NCI-H460 (cell line): ENCODE results near the gene NOTCH1. TPM values are rescaled to one million over a fixed set of nuclear protein-coding genes. Genes with fewer than 3 reads are reported as not detected.

ENCODE experiments used
- DNase-seq: peaks from one replicate; pipeline ENCODE4 v3.0.0-alpha.2; 2016; ENCODE audit warnings: low read depth; ENCODE audit errors: extremely low read depth
- total RNA-seq: library from RNA; depleted of rRNA; stranded (reverse); fragments of >200 nt; shearing (Covaris generic); gene quantifications from 2 replicates; pipeline ENCODE4 v1.2.3, GENCODE V29; 2014

NOTCH1 gene
- total RNA-seq, 1 experiment from 2014 or later: 8.0 TPM

DNA sequence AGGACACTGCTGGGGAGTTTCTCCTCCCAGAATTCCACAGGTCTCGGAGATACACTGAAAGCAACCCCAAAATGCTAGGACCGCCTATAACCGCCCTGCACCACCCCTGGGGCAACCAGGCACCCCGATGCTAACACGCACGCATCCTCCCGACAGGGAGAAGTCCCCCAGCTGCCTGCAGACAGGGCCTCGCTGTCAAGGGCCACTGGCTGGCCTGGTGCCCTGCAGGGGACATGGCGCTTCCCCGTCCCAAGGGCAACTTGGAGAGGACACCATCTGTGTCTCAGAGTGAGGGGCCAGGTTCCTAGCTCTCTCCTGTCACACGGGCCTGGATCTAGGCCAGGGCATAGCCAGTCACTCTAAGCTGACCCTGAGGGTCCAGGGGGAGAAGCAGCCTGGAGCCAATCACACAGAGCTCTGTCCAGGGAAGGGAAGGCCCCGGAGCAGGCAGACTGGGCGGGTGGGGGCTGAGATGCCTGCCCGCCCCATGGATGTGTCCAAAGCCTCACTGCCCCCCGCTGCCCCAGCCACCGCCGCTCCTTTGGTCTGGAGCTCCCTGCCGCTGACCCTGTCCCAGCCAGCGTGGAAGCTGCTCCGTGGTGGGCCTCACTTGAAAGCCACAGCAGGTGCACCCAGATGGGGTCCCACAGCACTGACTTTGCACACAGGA, 9.7 kb downstream of the NOTCH1 start:
- no peak for DNase-seq

DNA sequence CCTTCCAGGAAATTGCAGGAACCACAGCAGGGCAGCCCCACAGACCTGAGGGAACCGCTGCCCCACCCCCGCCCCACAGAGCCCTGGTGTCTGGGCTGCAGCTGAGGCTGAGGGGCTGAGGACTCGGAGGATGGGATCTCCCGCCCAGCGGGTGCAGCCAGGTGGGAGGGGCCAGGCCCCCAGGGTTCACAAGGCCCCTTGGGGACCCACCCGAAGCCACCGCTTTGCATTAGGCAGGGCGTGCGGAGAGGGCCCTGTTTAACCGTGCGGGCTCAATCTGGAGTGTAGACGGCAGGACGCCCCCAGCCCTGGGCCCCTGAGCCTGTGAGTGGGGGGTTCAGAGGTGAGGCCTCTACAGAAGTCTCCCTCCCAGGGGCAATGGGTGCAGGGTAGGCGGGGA, 10.8 kb downstream of the NOTCH1 start:
- no peak for DNase-seq

DNA sequence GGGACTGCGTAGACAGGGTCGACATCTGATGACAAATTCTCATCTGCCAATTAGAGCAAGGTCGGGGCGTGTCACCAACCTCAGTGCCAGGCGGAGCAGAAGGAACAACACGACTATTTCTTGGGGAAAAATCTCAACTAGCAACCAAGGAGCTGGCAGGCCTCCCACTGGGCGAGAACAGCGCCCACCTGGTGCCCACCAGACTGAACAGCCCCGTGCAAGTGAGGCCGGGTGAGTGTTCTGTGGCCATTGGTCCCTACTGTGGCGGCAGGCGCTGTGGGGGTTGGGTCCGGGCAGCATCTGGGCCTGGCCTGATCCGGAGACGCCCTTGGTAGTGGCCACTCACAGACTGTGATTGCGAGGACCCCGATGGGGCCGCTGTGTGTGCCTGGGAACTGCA, 11.5 kb downstream of the NOTCH1 start:
- DNase-seq: no peak

DNA sequence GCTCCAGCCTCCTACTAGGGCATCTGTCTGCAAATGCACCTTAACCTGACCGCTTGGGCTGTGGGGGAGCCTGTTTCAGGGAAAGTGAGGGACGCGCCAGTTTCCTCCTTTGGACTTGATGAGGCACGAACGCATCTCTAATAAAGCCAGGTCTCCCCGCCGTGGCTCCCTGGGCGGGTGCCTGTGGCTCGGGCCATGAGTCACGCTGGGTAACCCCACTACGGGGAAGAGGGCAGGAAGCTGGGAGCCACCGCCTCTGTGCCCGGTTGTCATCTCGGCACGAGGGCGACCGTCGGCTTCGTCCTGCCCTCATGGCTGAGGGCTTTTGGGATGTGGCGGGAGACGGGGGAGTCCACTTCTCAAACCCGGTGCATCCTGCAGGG, 12.1 kb downstream of the NOTCH1 start:
- no peak for DNase-seq

DNA sequence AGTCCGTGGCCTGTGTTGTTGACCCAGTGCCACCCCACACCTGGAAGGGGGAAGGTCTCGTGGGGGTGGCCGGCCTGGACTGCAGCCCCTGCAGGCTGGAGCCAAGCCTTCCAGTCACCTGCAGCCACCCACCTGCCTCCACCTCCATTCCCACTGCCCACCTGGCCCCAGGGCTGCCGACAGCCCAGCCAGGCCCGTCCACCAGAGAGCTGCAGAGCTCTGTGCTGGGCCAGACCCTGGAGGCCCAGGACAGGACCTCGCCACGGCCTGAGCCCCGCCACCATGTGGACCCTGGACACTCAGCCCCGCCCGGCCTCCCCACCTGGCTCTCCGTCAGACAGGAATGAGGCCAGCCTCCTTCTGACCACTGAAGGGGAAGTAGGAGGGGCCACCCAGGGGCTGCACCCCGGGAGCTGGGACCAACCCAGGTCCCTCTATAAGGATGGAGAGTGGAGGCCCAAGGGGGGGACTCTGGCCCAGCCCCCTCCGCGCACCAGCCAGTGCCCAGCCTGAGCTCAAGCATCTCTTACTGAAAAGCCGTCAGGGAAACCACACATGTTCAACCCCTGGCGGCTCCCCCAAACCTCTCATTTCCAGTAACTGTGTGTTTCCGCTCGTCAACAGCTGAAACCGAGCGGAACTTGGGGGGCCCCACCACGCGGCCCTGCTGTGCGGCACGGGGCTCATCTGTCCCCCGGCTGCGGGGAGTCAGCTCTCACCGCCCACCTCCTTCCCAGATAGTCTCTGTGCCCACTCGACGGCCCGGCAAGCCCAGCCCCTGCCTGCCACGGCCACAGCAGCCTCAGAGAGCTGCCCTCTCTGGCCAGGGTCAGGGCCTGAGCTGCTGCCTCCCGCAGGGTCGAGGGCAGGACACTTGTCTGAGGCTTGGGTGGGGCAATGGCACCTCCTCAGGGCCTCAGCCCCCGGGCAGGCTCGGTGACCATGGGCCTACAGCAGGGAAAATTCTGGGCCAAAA, 12.8 kb downstream of the NOTCH1 start:
- no peak for DNase-seq

DNA sequence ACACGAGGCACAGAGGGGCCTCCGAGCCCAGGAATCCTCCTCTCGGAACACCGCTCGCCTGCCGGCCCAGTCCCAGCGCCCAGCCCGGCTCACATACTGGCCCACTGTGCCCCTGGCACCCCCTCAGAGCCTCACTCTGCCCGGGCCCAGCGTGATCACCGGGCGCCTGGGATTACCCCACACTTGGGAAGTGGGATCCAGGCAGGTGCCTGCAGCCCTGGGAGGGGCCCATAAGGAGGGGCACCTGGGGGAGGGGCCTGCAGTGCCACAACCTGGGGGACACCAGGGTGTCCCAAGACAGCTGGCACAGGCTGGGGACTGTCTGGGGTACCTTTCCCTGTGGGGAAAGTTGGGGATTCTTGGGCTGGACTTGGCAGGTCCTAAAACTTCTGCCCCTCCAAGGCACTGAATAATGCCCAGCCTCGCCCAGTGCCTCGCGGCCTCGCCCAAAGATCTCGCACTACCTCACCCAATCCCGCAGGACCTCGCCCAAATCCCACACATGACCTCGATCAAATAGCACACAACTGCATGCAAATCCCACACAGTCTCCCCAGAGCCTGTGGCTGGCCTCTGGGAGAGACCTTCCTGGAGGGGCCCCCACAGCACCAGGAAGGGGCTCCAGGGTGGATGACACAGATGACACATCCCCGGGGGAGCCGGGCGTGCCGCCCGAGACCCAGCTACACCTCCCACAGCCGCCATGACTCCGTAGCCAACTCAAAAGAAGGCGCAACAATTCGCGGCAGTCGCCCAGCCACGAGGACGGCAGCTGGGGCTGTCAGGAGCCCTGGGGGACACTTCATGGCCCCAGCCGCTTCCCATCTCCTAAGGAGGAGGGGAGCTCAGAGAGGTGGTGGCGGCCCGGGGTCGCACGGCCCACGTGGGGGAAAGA, 13.7 kb downstream of the NOTCH1 start:
- no peak for DNase-seq

DNA sequence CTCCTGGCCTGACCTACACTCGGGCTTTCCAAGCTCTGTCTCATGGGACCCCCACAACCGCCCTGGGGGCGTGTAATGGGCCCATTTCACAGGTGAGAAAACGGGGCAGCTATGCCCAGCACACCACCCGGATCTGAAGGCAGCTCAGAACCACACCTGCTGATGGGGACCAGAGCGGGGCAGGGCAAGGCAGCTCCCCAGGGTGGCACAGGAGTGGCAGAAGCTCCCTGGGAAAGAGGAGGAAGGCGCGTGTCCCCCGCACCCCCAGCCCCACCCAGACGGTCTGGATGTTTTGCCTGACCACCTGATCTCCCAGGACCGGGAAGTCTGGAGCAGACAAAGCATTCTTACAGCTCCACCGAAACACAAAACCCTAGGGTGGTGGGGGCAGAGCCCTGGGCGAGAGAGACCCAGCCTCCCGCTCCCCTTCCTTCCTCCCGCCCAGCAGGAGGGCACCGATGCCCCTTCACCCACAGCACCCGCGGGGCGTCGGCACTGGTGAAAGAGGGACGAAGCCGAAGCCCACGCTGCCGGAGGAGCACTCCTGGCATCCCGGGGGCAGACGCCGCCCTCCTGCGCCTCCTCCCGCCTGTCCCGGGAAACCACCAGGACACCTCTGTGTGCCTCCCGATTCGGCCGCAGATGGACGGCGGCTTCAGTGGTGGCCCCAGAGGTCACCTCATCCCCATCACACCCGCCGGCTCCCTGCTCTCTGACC, 14.5 kb downstream of the NOTCH1 start:
- no peak for DNase-seq

DNA sequence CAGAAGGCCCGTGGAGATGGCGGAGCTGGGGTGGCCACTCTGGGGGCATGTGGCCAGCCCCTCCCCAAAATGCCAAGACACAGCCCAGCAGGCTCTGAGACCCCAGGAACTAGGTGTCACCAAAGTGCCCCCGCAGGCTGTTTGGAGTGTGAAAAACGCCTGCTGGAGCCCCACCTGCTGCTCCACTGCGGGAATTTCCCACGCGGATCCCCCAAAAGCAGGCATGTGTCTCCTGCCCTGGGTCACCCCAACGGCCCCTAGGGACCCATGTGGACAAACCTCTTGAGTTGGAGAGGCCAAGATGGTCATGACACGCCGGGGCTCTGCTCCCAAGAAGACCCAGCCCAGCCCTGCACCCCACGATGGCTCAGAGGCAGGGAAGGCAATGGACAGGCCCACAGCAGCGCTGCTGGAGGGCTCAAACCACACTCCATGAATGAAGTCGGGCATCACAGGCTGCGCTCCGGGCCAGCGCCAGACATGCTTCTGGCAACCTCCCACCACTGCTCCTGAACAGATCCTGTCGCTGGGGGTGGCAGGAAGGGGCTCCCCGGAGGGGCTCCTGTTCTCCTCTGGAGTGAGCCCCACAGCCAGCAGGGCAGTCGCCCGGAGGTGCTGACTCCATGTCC, 15.3 kb downstream of the NOTCH1 start:
- no peak for DNase-seq

DNA sequence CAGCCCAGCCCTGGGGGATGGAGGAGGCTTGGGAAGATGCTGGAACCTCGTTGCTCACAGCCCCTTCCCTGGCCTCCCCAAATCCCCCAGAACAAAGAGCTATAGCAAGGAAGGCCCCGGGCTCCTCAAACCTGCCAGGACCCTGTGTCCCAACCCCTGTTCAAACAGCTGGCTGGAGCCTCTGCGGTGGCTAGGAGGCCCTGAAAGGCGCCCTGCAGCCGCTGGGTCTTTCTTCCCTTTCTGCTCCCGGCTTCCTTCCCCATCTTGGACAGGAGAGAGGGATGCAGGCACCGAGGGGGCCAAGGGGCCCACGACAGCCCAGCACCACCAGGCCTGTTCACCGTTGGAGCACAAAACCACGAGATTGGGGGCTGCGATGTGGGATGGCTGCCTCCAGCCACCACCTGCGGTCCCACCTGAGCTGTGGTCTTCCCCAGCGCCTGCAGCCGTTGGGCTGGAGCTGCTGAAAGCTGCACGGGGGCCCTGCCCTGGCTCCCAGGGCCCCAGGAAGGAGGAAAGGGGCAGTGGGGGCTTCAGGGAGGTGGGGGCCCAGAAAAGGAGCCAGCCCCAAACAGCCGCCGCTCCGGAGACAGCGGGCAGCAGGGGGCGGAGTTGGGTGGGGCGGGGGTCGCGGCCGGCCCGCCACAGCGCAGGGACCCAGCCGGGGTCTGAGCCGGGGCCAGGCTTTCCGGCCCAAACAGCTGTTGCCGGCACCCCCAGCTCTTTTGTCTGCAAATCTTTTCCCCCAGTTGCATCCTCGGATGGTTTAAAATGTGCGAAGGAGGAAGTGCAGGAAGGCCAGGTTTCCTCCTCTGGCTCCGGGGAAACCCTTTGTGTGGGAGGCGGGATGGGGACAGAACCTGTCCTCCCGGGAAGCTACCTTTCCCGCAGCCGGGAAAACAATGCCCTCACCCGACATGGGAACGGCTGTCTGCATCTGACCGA, 16.1 kb downstream of the NOTCH1 start:
- no peak for DNase-seq

DNA sequence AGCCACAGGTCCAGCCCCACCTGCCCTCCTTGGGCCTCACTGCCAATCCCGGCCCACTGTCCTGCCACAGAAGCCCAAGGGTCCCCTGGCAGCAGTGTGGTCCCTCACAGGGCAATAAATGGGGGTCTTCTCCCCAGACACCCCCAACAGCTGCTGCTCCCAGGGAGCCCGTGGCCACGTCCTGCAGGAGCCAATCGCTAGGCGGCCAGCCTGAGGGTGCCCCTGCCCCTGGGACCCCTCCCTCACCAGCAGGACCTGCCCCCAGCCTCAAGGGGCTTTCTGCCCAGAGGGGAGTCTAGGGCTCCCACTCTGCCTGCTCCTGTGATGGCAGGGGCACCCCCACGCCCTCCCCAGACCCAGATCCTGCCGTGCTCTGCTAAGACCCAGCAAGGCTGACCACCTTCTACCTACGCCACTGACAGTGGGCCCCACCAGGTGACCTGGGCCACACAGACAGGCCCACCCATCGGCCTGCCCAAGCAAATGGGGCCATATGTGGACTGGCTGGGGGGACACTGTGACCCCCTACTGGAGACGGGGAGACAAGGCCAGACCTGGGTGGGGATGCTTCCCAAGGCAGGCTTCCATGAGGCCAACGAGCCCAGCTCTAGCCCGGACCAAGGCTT, 17.0 kb downstream of the NOTCH1 start:
- DNase-seq: no peak

DNA sequence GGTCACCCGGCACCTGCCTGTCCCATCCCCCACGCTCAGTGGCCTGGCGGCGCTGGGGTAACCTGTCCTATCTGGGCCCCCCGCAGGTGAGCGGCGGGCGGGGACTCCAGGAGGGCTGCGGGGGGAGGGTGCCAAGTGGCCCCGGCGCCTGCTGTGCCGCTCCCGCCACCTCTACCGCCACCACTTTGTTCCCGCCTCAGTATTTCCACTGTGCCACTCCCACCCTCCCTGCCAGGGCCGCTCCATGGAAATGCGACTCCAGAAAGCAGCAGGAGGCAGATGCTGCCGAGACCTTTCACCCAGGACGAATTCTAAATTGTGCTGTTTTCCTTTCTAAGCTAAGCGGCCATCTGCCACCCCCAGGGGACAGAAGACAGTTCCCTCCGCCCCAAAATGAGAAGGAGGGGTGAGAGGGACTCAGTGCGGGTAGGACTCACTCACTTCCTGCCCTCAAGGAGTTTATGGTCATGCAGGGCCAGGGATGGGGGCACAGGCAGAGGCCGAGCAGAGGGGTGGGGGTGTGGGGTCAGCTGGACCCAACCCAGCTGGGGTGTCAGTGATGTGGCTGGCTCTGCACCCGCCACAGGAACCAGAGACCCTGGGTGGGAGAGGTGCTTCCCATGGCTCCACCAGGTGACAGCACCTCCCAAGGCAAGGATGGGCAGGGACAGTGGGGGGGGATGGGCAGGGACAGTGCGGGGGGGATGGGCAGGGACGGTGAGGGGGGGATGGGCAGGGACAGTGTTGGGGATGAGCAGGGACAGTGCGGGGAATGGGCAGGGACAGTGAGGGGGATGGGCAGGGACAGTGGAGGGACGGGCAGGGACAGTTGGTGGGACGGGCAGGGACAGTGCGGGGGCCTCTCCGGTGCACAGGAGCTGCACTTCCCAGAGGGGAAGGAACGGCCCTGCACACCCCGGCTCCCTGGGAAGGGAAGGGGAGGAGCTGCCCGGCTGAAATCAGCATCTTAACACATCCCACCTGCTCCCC, 17.8 kb downstream of the NOTCH1 start:
- no peak for DNase-seq

DNA sequence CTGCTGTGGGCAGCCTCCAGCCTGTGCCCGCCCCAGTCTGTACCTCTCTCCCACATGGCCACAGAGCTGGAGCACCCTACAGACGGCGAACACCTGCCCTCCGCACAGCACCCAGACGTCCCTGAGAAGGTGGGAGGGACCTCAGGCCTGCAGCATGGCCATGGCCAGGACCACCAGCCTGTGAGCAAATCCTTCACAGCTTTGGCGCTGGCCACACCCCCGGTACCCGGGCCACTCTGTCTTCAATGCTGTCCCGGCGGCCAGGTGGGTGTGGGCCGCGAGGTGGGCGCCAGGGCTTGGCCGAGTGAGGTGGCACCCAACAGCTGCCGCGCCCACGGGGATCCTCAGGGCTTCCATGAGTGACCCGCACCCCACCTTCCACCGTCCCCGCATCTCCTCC, 18.7 kb downstream of the NOTCH1 start:
- DNase-seq: no peak

DNA sequence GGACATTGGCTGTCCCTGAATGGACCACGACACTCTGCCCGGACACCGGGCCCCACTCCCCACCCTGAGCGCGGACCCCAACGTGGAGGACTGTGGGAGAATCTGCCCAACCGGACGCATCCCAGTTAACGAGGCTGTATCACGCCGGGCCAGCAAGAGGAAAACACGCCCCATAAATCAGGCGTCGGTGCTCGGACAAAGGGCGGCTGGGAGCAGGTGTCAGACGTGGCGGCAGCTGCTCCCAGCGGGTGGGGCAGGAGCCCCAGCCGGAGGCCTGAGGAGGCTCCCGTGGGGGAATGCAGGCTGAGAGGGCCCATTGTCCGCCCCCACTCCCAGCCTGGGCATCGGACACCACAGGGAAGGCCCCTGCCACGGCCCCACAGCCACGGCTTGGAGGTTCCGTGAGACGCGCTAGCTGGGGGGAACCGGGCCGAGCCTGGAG, 19.2 kb downstream of the NOTCH1 start:
- no peak for DNase-seq

DNA sequence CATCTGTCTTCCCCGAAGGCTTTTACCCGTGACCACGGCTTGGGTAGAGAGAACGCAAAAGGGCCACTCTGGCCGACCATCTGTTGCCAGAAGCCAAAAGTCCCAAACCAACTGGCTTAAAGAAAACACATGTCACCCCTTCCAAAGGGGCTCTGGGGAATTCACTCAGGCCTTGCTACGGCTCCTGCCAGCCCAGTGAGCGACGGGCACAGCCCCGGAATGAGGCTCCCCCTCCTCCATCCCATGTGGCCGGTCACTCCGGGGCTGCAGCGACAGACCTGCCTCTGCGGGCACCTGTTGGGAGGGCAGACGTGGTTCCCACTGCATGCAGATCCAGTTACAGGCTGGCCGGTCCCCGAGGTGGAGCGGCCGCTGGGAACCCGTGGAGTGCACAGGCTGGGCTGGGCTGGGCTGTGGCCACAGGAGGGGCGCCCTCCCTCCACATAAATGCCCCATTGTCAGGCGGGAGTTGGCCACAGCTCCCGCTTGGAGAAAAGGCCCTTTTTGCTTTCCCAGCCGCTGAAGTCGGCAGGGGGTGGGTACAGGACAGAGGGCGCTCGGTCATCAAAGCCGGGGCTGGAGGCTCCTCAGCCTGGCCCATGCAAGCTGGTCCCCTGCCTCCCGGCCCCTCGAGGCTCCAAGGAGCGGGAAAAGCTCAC, 19.9 kb downstream of the NOTCH1 start:
- DNase-seq: no peak

DNA sequence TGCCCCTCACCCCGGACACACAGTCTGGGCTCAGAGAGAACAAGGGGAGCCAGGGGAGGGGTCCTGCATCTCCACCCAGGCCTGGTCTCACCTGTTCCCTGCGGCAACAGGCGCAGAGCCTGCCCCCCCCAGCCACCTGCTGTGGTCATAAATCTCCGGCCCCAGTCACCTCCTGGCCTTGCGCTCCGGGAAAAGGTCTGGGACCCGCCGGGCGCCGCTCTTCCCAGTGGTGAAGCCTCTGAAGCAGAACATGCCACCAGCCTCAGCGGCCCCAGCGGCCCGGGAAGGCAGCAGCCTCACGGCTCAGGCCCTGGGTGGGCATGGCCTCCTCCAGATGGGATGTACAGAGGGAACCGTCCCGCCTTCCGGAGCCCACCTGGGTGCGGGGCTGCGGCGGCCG, 20.6 kb downstream of the NOTCH1 start:
- DNase-seq: no peak
